Measurements from ENCODE around the gene DCTPP1. TPM values are rescaled to one million over a fixed set of nuclear protein-coding genes. Genes with fewer than 3 reads are reported as not detected.
A peak's percentile ranks its signal among the peaks of the same experiment; 100 is the strongest.
"Not testable (repeated sequence)": the region's sequence is repeated elsewhere in the genome, so short reads cannot be mapped to it uniquely, and the experiment has no call there.

Gene DCTPP1
- total RNA-seq, 4 donors from 2014 or later: 14.7 to 18.8 (median 17.9) TPM

GRCh38 chr16:30473231-30474073 is 43.6 kb upstream of the DCTPP1 start:
- 52 to 57% methylated on average over 19 of the region's 19 CpGs for WGBS, 2 donors
- TF ChIP-seq POLR2A (IDR thresholded peaks at IDR 0.05) (no peak), CTCF (IDR thresholded peaks at IDR 0.05) (no peak)
- DNase-seq (ENCODE audit: low spot score in 2 of 2): no peak
- intact Hi-C loops (cut with DNase I; ENCODE audit: low total_unique reads): no loop called here
- H3K4me3 ChIP-seq (ENCODE audit: low read depth, poor library complexity, severe bottlenecking): no peak overlapping the region

GRCh38 chr16:30472328-30472942 is 42.6 kb upstream of the DCTPP1 start, which contains the start of gene ITGAL:
Gene ITGAL (plus strand): TSS chr16:30472742. CDS start chr16:30472838, 96 bp downstream.
- TF ChIP-seq POLR2A (IDR thresholded peaks at IDR 0.05): no peak
- TF ChIP-seq CTCF (IDR thresholded peaks at IDR 0.05): no peak
- DNase-seq (ENCODE audit: low spot score in 2 of 2): peak in 1 of 2 donors; percentile 27
- intact Hi-C loops (cut with DNase I; ENCODE audit: low total_unique reads): no loop called here
- H3K4me3 ChIP-seq (ENCODE audit: low read depth, poor library complexity, severe bottlenecking): no peak within 1 kb of the TSS
- WGBS, 2 donors: 63 to 70% methylated on average over 8 of the region's 8 CpGs

- WGBS, 2 donors: 90 to 91% methylated on average over 8 of the region's 8 CpGs
- intact Hi-C loops (cut with DNase I; ENCODE audit: low total_unique reads): no loop called here
- no peak overlapping the region for H3K4me3 ChIP-seq (ENCODE audit: low read depth, poor library complexity, severe bottlenecking)
- DNase-seq (ENCODE audit: low spot score in 2 of 2): no peak
- TF ChIP-seq CTCF (IDR thresholded peaks at IDR 0.05) (no peak), POLR2A (IDR thresholded peaks at IDR 0.05) (no peak)
Measured at GRCh38 chr16:30470632-30470995, 40.8 kb upstream of the DCTPP1 start.

DNA sequence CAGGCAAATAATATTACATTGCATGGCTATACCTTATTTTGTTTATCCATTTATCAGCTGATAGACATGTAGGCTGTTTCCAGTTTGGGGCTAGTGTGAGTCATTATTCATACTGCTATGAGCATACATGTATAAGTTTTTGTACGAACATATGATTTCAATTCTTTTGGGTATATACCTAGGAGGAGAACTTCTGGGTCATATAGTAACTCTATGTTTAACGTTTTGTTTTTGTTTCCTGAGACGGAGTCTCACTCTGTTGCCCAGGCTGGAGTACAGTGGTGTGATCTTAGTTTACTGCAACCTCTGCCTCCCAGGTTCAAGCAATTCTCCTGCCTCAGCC is 40.3 kb upstream of the DCTPP1 start:
- no peak overlapping the region for H3K4me3 ChIP-seq (ENCODE audit: low read depth, poor library complexity, severe bottlenecking)
- DNase-seq (ENCODE audit: low spot score in 2 of 2): no peak
- TF ChIP-seq CTCF (IDR thresholded peaks at IDR 0.05) (no peak), POLR2A (IDR thresholded peaks at IDR 0.05) (no peak)
- intact Hi-C loops (cut with DNase I; ENCODE audit: low total_unique reads): no loop called here
- WGBS, 2 donors: 70 to 80% methylated on average over 3 of the region's 3 CpGs

DNA sequence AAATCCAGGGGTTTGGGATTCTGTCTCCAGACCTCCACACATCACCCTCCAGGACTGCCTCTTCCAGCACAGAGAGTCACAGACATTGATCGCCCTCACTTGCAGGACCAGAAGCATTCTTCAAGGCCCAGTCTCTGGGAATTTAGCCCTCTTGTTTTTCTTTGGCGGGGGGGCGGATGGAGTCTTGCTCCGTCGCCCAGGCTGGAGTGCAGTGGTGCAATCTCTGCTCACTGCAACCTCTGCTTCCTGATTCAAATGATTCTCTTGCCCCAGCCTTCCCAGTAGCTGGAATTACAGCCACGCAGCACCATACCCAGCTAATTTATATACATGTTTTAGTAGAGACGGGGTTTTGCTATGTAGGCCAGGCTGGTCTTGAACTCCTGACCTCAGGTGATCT is 34.2 kb upstream of the DCTPP1 start:
- no peak for TF ChIP-seq POLR2A (IDR thresholded peaks at IDR 0.05)
- TF ChIP-seq CTCF (IDR thresholded peaks at IDR 0.05): no peak
- DNase-seq (ENCODE audit: low spot score in 2 of 2): no peak
- intact Hi-C loops (cut with DNase I; ENCODE audit: low total_unique reads): no loop called here
- 91 to 93% methylated on average over 7 of the region's 7 CpGs for WGBS, 2 donors
- no peak overlapping the region for H3K4me3 ChIP-seq (ENCODE audit: low read depth, poor library complexity, severe bottlenecking)

GRCh38 chr16:30461426-30461825 is 31.6 kb upstream of the DCTPP1 start:
- DNase-seq (ENCODE audit: low spot score in 2 of 2); intact Hi-C loops (cut with DNase I; ENCODE audit: low total_unique reads); H3K4me3 ChIP-seq (ENCODE audit: low read depth, poor library complexity, severe bottlenecking): not testable (repeated sequence)
- WGBS, 2 donors: 86 to 90% methylated on average over 5 of the region's 5 CpGs

Measured in lower leg skin (tissue), 4 donors.